HCT116 (cell line): Measurements from ENCODE around the gene RASGEF1C. TPM values are rescaled to one million over a fixed set of nuclear protein-coding genes. Genes with fewer than 3 reads are reported as not detected.

Experiments used
- ATAC-seq: fragments of 200-7000 bp; cut with Tn5 transposase; 2 replicates; pipeline ENCODE4 v1.9.1; 2020; ENCODE audit warnings: mild to moderate bottlenecking, moderate library complexity
- BruUV-seq: library from RNA; stranded (reverse); fragments of 400-500 nt; replicated peaks from 2 replicates; lab custom pipeline; 2021; lab: Mats Ljungman, UMichigan
- CTCF ChIA-PET: fragments of 300-600 bp; sonication (Branson Sonifier 250); formaldehyde crosslinking; loops from one replicate; lab custom pipeline; 2021; ENCODE audit warnings: antibody characterized with exemption; lab: Charles Lee
- POLR2A ChIA-PET: fragments of 300-600, 350-600 bp; sonication (Branson Sonifier 250); formaldehyde crosslinking; loops from one replicate; lab custom pipeline; 2021; ENCODE audit warnings: antibody characterized with exemption; lab: Charles Lee
- RAD21 ChIA-PET, 2 experiments: fragments of 300-600 bp; sonication (Branson Sonifier 250); formaldehyde crosslinking; loops; one replicate each; lab custom pipeline; 2023; ENCODE audit warnings: low total read pairs in 2 of 2; ENCODE audit not compliant: uncharacterized antibody in 2 of 2, unreplicated experiment in 2 of 2, low non-redundant PET in 1 of 2; lab: Charles Lee
- DNase-seq: peaks from one replicate; pipeline ENCODE4 v3.0.0-alpha.2; 2010; ENCODE audit warnings: low read depth, low spot score
- H2AFZ ChIP-seq: fragments of 200-600 bp; shearing (Covaris generic), sonication (generic); 2 replicates; pipeline ENCODE4 v1.6.1; 2017; ENCODE audit warnings: low read depth, mixed run types, mixed read lengths, antibody characterized with exemption, low read length; ENCODE audit not compliant: poor library complexity, severe bottlenecking
- H3K27ac ChIP-seq: 2 replicates; pipeline ENCODE4 v1.5.1; 2012; ENCODE audit warnings: low read depth, low read length
- H3K27me3 ChIP-seq: fragments of 200-600 bp; sonication (generic); 2 replicates; pipeline ENCODE4 v1.6.1; 2016; ENCODE audit warnings: mixed run types, low read length, mixed read lengths; ENCODE audit not compliant: insufficient read depth
- H3K36me3 ChIP-seq, 2 experiments: fragments of 200-500 bp in 1 of 2; fragments of 200-600 bp in 1 of 2; sonication (Bioruptor generic) in 1 of 2; sonication (generic) in 1 of 2; 2 replicates each; pipeline versions ENCODE4 v1.5.1 to v1.6.1; 2014 to 2016; ENCODE audit warnings: low read length in 2 of 2, inconsistent platforms in 1 of 2, mixed read lengths in 1 of 2, mixed run types in 1 of 2; ENCODE audit not compliant: insufficient read depth in 2 of 2, control insufficient read depth in 1 of 2
- H3K4me1 ChIP-seq, 2 experiments: fragments of 200-600 bp in 1 of 2; sonication (generic) in 1 of 2; 2 replicates each; pipeline versions ENCODE4 v1.5.1 to v1.6.1; 2012 to 2017; ENCODE audit warnings: low read length in 2 of 2, inconsistent platforms in 1 of 2, mild to moderate bottlenecking in 1 of 2, mixed read lengths in 1 of 2, mixed run types in 1 of 2, moderate library complexity in 1 of 2; ENCODE audit not compliant: insufficient read depth in 2 of 2, control insufficient read depth in 1 of 2
- H3K4me2 ChIP-seq: fragments of 200-600 bp; sonication (generic); 2 replicates; pipeline ENCODE4 v1.6.1; 2017; ENCODE audit warnings: mixed run types, low read length, mixed read lengths
- H3K4me3 ChIP-seq, 2 experiments: fragments of 200-600 bp in 1 of 2; sonication (generic) in 1 of 2; replicated peaks in 1 of 2; 2 replicates each; pipeline ENCODE4 v1.5.1; 2011 to 2016; ENCODE audit warnings: low read length in 2 of 2, control low read depth in 1 of 2, low read depth in 1 of 2, mild to moderate bottlenecking in 1 of 2, mixed read lengths in 1 of 2, mixed run types in 1 of 2
- H3K79me2 ChIP-seq: fragments of 200-600 bp; sonication (generic); 2 replicates; pipeline ENCODE4 v1.6.1; 2017; ENCODE audit warnings: mild to moderate bottlenecking, mixed run types, low read length, moderate library complexity, mixed read lengths; ENCODE audit not compliant: insufficient read depth
- H3K9ac ChIP-seq: fragments of 200-600 bp; sonication (generic); 2 replicates; pipeline ENCODE4 v1.6.1; 2016; ENCODE audit warnings: low read length, mixed read lengths
- H3K9me2 ChIP-seq: fragments of 200-600 bp; sonication (generic), shearing (Covaris generic); 2 replicates; pipeline ENCODE4 v1.6.1; 2017; ENCODE audit warnings: mixed run types, mild to moderate bottlenecking, moderate library complexity; ENCODE audit not compliant: insufficient read depth
- H3K9me3 ChIP-seq, 2 experiments: fragments of 200-500 bp in 1 of 2; fragments of 200-600 bp in 1 of 2; sonication (Bioruptor generic) in 1 of 2; sonication (generic) in 1 of 2; 2 replicates each; pipeline ENCODE4 v1.6.1; 2014 to 2017; ENCODE audit warnings: low read length in 2 of 2, mixed read lengths in 2 of 2, inconsistent platforms in 1 of 2, low read depth in 1 of 2, mild to moderate bottlenecking in 1 of 2, mixed run types in 1 of 2, moderate library complexity in 1 of 2; ENCODE audit not compliant: control insufficient read depth in 1 of 2, insufficient read depth in 1 of 2
- H4K20me1 ChIP-seq: fragments of 200-600 bp; sonication (generic), shearing (Covaris generic); 2 replicates; pipeline ENCODE4 v1.6.1; 2017; ENCODE audit warnings: mixed run types, mild to moderate bottlenecking, moderate library complexity; ENCODE audit not compliant: insufficient read depth
- ATF3 ChIP-seq: IDR thresholded peaks from 2 replicates; pipeline ENCODE4 v1.6.1; 2012
- CBX3 ChIP-seq: IDR thresholded peaks from 2 replicates; pipeline ENCODE4 v1.6.1; 2012; ENCODE audit warnings: low read depth
- EGR1 ChIP-seq: IDR thresholded peaks from 2 replicates; pipeline ENCODE4 v1.6.1; 2012; ENCODE audit warnings: low read depth
- EZH2 ChIP-seq: fragments of 200-600 bp; sonication (generic); IDR thresholded peaks from 2 replicates; pipeline ENCODE4 v1.6.1; 2017; ENCODE audit warnings: antibody characterized with exemption, mixed run types
- EZH2phosphoT487 ChIP-seq: fragments of 200-600 bp; IDR thresholded peaks from 2 replicates; pipeline ENCODE4 v1.6.1; 2018; ENCODE audit warnings: antibody characterized with exemption, borderline replicate concordance
- FOSL1 ChIP-seq: IDR thresholded peaks from 2 replicates; pipeline ENCODE4 v1.6.1; 2012; ENCODE audit warnings: low read depth
- MAX ChIP-seq: IDR thresholded peaks from 2 replicates; pipeline ENCODE4 v1.6.1; 2012
- RAD21 ChIP-seq: IDR thresholded peaks from 2 replicates; pipeline ENCODE4 v1.6.1; 2012; ENCODE audit warnings: low read depth, mild to moderate bottlenecking
- REST ChIP-seq: IDR thresholded peaks from 2 replicates; pipeline ENCODE4 v1.6.1; 2012; ENCODE audit warnings: low read depth
- SIN3A ChIP-seq: IDR thresholded peaks from 2 replicates; pipeline ENCODE4 v1.6.1; 2012; ENCODE audit warnings: low read depth
- SP1 ChIP-seq: IDR thresholded peaks from 2 replicates; pipeline ENCODE4 v1.6.1; 2012; ENCODE audit warnings: low read depth
- SRF ChIP-seq: IDR thresholded peaks from 2 replicates; pipeline ENCODE4 v1.6.1; 2012; ENCODE audit warnings: low read depth
- ZFX ChIP-seq: fragments of 450-650 bp; IDR thresholded peaks from 2 replicates; pipeline ENCODE4 v1.6.1; 2017
- ZNF274 ChIP-seq: fragments of 200-500 bp; sonication (Bioruptor generic); IDR thresholded peaks from 2 replicates; pipeline ENCODE4 v1.6.1; 2014; ENCODE audit warnings: mild to moderate bottlenecking, low read depth, low read length, inconsistent platforms
- intact Hi-C: fragments of 100-400 bp; cut with micrococcal nuclease; formaldehyde crosslinking; loops from 2 replicates; pipeline ENCODE4 v1.10.0; 2022
- total RNA-seq: library from RNA; stranded (reverse); gene quantifications from one replicate; pipeline ENCODE4 v1.2.1, GENCODE V29; 2021; ENCODE audit not compliant: unreplicated experiment

RASGEF1C gene
- total RNA-seq, 1 experiment from 2014 or later: 1.2 TPM

GRCh38 chr5:180099733-180100611 lies 109.0 kb downstream of the RASGEF1C start:
- TF ChIP-seq RAD21 (no peak), REST (no peak), SRF (no peak), ATF3 (no peak), ZFX (no peak), MAX (no peak), CBX3 (no peak), SP1 (no peak), FOSL1 (no peak), EZH2 (no peak), EGR1 (no peak), ZNF274 (no peak), SIN3A (no peak), EZH2phosphoT487 (no peak)
- no peak overlapping the region for H2AFZ ChIP-seq
- no peaks in the 10 kb centered on the region for H4K20me1 ChIP-seq
- no peaks in the 10 kb centered on the region for H3K9me3 ChIP-seq
- no peak overlapping the region for H3K27ac ChIP-seq
- CTCF ChIA-PET: no interaction called here
- RAD21 ChIA-PET: no interaction called here
- no peak overlapping the region for H3K4me2 ChIP-seq
- H3K79me2 ChIP-seq: no peaks in the 10 kb centered on the region
- intact Hi-C loops: no loop called here
- DNase-seq (no peak), ATAC-seq (no peak)
- H3K4me3 ChIP-seq: no peak overlapping the region
- H3K4me1 ChIP-seq: no peaks in the 10 kb centered on the region
- no peaks in the 10 kb centered on the region for H3K9me2 ChIP-seq
- no peaks in the 10 kb centered on the region for H3K27me3 ChIP-seq
- H3K9ac ChIP-seq: no peak overlapping the region
- BruUV-seq: no TSS peak
- H3K36me3 ChIP-seq: no peaks in the 10 kb centered on the region
- POLR2A ChIA-PET: no interaction called here
